ENCODE data around the gene ENKD1.

The ENKD1 gene

DNA sequence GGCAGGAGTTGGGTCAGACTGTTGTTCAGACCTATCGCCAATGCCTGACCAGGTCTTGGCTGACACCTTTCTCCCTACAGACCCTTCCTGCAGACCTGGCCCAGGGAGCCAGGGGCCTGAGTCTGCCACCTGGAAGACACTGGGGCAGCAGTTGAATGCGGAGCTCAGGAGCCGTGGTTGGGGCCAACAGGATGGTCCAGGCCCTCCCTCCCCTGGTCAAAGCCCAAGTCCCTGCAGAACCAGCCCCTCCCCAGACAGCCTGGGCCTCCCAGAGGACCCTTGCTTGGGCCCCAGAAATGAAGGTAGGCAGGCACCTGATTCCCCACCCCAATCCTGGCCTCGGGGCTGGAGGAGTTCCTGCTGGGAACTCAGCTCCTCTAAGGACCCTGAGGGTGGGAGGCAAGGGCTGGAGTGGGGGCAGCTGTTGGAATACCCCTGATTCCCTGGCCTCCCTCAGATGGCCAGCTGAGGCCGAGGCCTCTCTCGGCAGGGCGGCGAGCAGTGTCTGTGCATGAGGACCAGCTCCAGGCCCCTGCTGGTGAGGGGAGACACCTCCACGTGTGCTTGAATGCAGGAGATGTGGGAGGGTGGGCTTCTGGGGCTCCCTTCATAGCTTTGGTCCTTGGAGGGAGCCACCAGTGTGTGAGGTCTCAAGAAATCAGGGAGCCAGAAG is 10.1 kb downstream of the ENKD1 start:
- DNase-seq (ENCODE audit: low read depth), result no peak
- TF ChIP-seq, protein P1, sequence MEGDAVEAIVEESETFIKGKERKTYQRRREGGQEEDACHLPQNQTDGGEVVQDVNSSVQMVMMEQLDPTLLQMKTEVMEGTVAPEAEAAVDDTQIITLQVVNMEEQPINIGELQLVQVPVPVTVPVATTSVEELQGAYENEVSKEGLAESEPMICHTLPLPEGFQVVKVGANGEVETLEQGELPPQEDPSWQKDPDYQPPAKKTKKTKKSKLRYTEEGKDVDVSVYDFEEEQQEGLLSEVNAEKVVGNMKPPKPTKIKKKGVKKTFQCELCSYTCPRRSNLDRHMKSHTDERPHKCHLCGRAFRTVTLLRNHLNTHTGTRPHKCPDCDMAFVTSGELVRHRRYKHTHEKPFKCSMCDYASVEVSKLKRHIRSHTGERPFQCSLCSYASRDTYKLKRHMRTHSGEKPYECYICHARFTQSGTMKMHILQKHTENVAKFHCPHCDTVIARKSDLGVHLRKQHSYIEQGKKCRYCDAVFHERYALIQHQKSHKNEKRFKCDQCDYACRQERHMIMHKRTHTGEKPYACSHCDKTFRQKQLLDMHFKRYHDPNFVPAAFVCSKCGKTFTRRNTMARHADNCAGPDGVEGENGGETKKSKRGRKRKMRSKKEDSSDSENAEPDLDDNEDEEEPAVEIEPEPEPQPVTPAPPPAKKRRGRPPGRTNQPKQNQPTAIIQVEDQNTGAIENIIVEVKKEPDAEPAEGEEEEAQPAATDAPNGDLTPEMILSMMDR (IDR thresholded peaks at IDR 0.05; ENCODE audit: low read depth, low read length, missing control alignments), result no peak
- H3K4me3 ChIP-seq (ENCODE audit: low read depth, low read length), result no peak overlapping the region

DNA sequence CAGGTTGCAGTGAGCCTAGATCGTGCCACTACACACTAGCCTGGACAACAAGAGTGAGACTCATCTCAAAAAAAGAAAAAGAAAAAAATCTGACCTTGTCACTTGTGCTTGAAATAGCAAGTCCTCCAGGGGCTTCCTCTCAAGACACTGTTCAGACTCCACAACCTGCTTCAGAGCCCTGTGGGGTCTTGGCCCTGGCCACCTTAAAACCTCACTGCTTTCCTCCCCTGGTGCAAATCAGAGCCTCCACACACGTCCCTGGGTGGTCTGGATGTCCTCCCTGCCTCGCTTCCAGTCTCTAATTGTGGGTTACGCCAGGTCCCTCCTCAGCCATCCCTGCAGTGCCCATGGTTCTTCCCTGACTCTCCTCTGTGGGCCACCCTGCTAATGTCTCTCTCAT is 11.2 kb downstream of the ENKD1 start:
- DNase-seq (ENCODE audit: low read depth), result no peak
- no peak overlapping the region for H3K4me3 ChIP-seq (ENCODE audit: low read depth, low read length)
- TF ChIP-seq, protein P1 (IDR thresholded peaks at IDR 0.05; ENCODE audit: low read depth, low read length, missing control alignments), result no peak

DNA sequence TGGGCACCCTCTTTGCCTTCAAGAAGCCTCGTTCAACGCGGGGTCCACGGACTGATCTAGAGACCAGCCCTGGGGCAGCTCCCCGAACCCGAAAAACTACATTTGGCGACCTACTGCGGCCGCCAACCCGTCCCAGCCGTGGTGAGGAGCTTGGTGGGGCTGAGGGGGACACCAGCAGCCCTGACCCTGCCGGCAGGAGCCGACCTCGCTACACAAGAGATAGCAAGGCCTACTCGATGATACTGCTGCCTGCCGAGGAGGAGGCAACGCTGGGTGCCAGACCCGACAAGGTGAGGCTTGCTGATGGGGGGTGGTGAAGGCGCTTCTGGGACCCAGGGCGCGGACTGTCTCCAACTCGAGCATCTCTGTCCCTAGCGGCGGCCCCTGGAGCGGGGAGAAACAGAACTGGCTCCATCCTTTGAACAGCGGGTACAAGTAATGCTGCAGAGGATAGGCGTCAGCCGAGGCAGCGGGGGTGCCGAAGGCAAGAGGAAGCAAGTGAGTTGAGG is 12.1 kb downstream of the ENKD1 start:
- DNase-seq (ENCODE audit: low read depth), result no peak
- TF ChIP-seq, protein P1 (IDR thresholded peaks at IDR 0.05; ENCODE audit: low read depth, low read length, missing control alignments), result no peak
- H3K4me3 ChIP-seq (ENCODE audit: low read depth, low read length), result no peak overlapping the region

DNA sequence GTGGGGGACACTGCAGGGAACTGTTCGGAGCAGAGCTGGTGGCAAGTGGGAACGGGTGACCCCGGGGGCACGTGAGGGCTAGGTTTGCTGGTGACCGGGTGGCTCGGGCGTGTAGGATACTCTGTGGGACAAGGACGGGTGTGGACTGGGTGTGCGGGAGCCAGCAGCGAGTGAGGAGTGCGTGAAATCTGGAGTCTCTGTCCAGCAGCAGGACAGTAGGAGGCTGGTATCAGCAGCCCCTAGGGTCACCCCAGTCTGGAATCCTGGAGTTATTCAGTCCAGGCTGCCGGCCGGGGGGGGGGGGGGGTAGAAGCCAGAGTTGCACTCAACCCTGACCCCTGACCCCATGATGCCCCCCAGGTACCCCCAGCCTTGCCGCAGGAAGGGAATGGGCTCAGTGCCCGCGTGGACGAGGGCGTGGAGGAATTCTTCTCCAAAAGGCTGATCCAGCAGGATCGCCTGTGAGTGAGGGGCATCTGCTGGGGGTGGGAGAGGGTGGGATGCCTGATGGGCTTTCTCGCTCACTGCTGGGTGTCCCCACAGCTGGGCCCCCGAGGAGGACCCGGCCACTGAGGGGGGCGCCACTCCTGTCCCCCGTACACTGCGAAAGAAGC is 12.7 kb downstream of the ENKD1 start:
- no peak for DNase-seq (ENCODE audit: low read depth)
- no peak overlapping the region for H3K4me3 ChIP-seq (ENCODE audit: low read depth, low read length)
- TF ChIP-seq, protein P1 (IDR thresholded peaks at IDR 0.05; ENCODE audit: low read depth, low read length, missing control alignments), result no peak

DNA sequence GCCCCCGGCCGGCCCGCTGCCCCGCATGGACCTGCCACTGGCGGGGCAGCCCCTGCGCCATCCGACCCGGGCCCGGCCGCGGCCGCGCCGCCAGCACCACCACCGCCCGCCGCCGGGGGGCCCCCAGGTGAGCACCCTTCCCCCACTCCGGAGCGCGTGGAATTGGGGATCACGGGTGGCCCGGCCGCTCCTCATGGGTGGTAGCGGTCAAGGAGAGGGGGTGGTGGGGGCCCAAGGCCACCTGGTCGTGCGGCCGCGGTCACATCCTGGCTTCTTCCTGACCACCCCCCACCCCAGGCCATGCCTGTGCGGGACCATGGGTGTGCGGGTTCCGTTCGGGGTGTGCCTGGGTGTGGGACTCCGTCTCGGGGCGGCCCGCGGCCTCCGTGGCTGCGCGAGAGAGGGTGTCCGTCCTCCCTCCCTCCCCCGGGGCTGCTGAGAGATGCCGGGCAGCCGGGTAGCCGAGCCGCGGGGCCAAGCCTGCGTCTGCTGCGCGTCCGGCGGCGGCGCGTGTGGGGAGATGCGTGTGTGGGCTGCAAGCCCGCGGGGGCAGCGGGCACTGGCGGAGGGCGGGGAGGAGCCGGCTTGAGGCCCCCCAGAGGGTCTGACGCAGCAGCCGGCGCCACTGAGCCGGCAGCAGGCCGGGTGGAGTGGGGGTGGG is 13.3 kb downstream of the ENKD1 start:
- H3K4me3 ChIP-seq (ENCODE audit: low read depth, low read length), result no peak overlapping the region
- no peak for DNase-seq (ENCODE audit: low read depth)
- TF ChIP-seq, protein P1 (IDR thresholded peaks at IDR 0.05; ENCODE audit: low read depth, low read length, missing control alignments), result no peak

DNA sequence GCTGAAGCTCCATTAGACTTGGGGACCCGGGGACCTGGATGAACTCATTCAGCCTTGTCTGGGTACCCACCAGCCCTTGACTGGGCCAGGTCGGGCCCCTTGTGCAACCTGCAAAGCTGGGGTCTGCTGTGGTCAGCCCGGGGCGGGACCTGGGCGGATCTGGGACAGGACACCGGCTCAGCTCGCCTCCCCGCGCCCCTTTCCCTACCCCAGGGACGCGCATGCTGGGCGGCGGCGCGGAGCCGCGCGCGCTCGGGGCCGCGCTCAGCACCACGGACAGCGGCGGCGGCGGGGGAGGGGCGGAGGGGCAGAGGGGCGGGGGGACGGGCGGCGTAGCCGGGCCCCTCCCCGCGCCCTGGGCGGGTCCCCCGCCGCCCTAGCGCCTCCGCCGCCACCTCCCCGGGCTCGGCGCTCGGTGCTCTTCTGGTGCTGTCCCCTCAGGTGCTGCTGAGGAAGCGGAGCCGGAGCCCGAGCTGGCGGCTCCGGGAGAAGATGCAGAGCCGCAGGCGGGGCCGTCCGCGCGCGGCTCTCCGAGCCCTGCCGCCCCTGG is 13.9 kb downstream of the ENKD1 start:
- no peak for DNase-seq (ENCODE audit: low read depth)
- no peak overlapping the region for H3K4me3 ChIP-seq (ENCODE audit: low read depth, low read length)
- TF ChIP-seq, protein P1 (IDR thresholded peaks at IDR 0.05; ENCODE audit: low read depth, low read length, missing control alignments), result no peak

Measured in GM12864 (cell line).